ENCODE data around the gene C1orf50.
A peak's percentile ranks its signal among the peaks of the same experiment; 100 is the strongest.
"Not testable (repeated sequence)": the region's sequence is repeated elsewhere in the genome, so short reads cannot be mapped to it uniquely, and the experiment has no call there.

C1orf50 gene

DNA sequence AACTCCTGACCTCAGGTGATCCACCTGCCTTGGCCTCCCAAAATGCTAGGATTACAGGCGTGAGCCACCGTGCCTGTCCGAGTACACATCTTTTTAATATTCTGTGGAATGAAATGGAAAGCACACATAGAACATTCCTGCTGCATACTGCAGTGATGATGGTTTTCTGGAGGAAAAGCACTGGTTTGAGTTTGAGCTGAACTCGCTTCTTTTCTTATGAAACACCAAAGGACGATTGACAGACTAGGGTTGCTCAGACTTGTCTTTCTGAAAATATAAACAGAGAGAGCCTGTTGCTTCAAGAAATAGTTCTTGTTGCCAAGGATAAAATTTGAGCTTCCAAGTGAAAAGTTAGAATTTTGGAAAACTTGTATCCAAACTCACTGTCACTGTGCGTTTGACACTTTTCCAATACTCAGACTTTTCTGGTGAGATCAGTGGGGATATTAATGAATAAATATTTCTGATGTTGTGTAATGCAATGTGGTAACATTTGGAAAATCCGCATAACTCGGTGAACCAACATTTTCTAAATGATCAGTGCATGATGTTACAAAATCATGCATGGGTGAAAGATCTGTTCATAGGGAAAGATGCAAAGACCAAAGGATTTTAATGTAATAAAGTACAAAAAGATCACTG lies 34.9 kb downstream of the C1orf50 start:
- DNase-seq (ENCODE audit: low read depth): no peak

GRCh38 chr1:42806171-42806570 lies 39.1 kb downstream of the C1orf50 start:
- DNase-seq (ENCODE audit: low read depth): no peak

DNA sequence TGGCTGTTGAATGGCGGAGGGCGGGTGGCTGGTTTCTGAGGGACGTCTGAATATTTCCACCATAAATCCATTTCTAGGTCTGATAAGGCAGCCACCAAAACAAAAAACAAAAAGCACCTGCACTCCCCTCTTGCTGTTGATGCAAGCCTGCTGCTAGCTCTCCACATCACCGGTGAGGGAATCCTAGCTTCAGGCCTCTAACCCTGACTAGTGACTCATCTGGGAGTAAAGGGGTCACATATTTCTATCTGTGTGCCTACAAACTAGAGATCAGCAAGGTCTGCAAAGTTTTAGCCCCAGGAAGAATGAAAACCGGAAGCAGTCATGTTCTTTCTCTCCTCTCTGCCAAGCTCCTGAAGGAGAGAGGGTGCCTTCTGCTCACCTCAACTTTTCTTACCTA lies 39.5 kb downstream of the C1orf50 start:
- no peak for DNase-seq (ENCODE audit: low read depth)

GRCh38 chr1:42807056-42807668 lies 40.1 kb downstream of the C1orf50 start:
- DNase-seq (ENCODE audit: low read depth): no peak

- DNase-seq (ENCODE audit: low read depth): not testable (repeated sequence)
Observed at GRCh38 chr1:42814815-42815214, 47.8 kb downstream of the C1orf50 start.

- DNase-seq (ENCODE audit: low read depth): no peak
Observed at GRCh38 chr1:42815941-42816584, 49.0 kb downstream of the C1orf50 start.

DNA sequence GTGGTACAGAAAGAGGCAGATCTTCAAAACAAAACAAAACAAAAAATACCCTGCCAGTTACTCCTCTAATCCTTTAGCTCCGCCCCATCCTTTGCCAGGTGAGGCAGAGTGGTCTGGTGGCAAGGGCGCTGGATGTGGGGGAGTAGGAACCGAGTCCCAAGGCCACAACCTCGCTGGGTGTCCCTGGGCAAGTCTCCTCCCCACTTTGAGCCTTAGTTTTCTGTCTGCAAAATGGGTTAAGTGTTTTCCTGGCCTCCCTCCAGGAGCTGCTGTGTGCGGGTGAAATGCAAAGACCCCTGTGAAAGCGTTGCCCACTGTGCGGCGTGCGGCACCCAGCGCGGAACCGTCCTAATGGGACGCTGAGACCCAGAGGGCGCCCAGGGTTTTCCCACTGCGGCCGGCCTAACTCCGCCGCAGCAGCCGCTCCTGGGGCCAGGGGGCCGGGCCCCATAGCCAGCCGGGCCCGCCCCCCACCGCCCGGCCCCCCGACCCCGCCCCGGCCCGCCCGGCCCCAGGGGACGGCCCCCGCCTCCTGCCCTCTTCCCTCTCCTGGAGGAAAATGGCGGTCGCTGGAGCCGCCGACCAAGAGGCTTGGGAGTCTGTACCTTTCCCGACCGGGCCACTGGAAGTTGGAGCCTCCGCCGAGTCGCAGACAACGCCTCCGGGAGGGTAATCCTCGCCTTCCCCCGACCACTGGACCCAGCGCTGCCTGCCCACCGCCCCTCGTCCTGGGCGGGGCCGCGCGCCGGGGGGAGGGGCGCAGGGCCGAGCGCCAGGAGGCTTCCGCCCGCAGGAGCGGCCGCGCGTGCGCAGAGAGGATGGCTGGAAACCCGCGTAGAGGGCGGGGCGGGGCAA lies 49.8 kb downstream of the C1orf50 start, which contains the start of the genes ERMAP and SVBP:
ERMAP (plus strand) TSS at position 538 of the 855 bp plus-strand sequence. CDS start 13,327 bp downstream, outside the sequence.
SVBP (minus strand) TSS at position 813 of the 855 bp plus-strand sequence. CDS start 853 bp downstream, outside the sequence.
- peak; percentile 97 for DNase-seq (ENCODE audit: low read depth)

- DNase-seq (ENCODE audit: low read depth): no peak
Observed at GRCh38 chr1:42817440-42817767, 50.4 kb downstream of the C1orf50 start.

DNA sequence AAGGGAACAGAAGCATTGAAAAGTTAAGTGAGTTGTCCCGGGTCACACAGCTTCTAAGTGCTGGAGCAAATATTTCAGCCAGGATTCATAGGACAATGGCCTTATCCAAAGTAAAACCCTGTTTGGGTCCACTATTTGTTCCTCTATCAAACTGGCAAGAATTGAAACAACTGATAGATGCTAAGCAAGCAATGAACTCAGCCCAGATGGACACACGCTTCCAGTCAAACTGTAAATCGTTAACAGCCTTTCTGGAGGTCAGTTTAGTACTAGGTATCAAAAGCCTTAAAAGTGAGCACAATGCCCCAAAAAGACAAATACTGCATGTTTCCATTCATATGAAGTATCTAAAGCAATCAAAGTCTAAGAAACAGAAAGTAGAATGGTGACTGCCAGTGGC lies 50.9 kb downstream of the C1orf50 start:
- DNase-seq (ENCODE audit: low read depth): no peak

DNA sequence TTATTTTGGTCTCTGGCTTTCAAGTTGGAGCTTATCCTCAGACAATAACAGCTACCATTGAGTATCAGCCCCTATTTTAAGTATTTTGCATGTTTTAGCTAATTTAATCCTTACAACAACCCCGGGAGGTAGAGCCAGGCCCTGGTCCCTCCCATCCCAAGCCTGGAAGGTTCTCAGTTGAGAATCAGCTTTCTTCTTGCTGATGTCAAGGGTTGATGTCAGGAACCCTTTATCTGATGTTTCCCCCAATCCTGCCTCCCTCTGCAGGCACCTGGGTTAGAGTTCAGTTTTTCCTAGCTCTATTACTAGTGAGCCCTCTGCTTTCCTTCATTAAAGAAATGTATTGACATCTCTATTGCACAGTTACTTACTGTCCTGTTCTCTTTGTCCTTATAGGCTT lies 53.8 kb downstream of the C1orf50 start:
- DNase-seq (ENCODE audit: low read depth): no peak

DNA sequence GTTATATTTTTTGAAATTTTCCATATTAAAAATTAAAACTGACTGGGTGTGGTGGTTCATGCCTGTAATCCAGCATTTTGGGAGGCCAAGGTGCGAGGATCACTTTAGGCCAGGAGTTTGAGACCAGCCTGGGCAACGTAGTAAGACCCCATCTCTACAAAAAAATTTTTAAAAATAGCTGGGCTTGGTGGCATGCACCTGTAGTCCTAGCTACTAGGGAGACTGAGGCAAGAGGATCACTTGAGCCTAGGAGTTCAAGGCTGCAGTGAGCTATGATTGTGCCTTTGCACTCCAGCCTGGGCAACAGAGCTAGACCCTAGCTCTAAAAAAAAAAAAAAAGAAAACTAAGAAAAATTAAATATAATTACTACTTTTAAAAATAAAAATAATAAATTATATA lies 54.6 kb downstream of the C1orf50 start:
- no peak for DNase-seq (ENCODE audit: low read depth)

- no peak for DNase-seq (ENCODE audit: low read depth)
Observed at GRCh38 chr1:42822800-42823392, 55.8 kb downstream of the C1orf50 start.

DNA sequence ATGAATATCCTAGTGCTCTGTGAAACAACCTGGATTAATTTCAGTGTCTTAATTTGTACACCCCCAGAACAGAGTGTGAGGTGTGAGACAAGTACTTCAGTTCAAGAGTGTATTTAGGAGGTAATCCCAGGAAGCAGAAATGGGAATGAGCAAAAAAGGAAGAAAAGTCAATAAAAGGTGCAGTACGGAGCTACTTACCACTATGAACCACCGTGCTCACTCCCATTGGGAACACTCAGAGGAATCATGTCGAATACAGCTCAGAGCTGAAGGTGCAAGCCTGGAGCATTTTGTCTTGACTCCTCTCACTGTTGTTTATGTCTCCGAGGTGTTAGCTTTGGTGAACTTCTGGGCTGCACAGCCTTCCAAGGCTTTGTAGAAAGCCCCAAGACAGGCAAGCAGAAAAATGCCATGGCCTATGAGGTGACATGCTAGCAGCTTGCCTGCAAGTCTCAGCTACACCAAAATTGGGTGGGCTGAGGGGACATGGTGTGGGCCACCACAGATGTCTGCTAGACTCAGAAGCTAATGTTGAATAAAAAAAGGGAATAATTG lies 57.5 kb downstream of the C1orf50 start:
- DNase-seq (ENCODE audit: low read depth): no peak

DNA sequence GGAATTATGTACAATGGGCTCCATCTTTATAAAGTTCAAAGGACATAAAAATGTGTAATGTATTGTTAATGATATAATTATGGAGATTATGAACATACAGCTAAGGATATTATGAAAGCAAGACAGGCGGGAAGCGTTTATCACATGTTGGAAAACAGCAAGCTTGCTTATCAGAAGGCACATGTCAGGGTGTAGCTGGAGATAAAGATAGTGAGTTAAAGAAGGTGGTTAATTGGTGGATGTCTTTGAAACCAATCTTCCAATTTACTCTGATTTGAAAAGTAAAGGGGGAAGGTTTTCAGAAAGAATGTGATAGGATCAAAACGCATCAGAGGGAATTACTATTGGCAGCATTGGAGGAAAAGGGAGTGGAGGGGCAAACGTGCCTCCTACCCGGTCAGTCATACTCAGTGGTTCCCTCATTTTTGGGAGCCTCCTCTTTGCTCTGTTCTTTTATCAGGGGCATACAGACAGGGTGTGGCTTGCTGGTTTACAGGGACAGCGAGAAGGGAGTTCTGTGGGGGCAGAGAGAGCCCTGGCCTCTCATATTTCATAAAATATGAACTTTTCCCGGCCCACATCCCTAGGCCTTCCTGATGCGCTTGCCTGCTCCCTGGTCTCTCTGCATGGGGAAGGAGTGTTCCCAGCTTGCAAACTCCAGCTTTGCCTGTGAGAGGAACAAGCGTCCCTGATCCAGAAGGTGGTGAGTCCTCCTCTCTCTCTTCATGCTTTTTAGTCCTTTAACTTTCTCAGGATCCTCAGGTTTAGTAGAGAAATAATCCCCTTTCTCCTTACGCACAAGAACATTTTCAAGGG lies 58.2 kb downstream of the C1orf50 start:
- no peak for DNase-seq (ENCODE audit: low read depth)

Measured in stimulated activated CD8-positive, alpha-beta memory T cell treated with anti-CD3 and anti-CD28 coated beads, Interleukin-15, amount 100 ng/mL, for 24 hours (primary cell).